CD4-positive, alpha-beta memory T cell (primary cell): Measurements from ENCODE around the gene APOBEC3C. TPM values are rescaled to one million over a fixed set of nuclear protein-coding genes. Genes with fewer than 3 reads are reported as not detected.
A peak's percentile ranks its signal among the peaks of the same experiment; 100 is the strongest.
"Not testable (repeated sequence)": the region's sequence is repeated elsewhere in the genome, so short reads cannot be mapped to it uniquely, and the experiment has no call there.

Experiments
- CTCF ChIA-PET: fragments of 350-600 bp; sonication (Branson Sonifier 250); formaldehyde crosslinking; loops from one replicate; lab custom pipeline; 2021; ENCODE audit warnings: inconsistent platforms; ENCODE audit not compliant: partially characterized antibody; lab: Charles Lee
- POLR2A ChIA-PET: fragments of 350-600 bp; sonication (Branson Sonifier 250); formaldehyde crosslinking; loops from one replicate; lab custom pipeline; 2021; ENCODE audit not compliant: partially characterized antibody; lab: Charles Lee
- DNase-seq, 5 donors: peaks; one replicate each; pipeline versions ENCODE4 v3.0.0 to v3.0.0-alpha.2; 2020 to 2022; ENCODE audit warnings: mixed read lengths in 1 of 5
- H3K27ac ChIP-seq: one replicate; pipeline ENCODE4 v1.7.0; 2013; ENCODE audit warnings: low read depth, low read length
- H3K27me3 ChIP-seq: 2 replicates; pipeline ENCODE4 v1.7.0; 2013; ENCODE audit warnings: mild to moderate bottlenecking, low read length, moderate library complexity; ENCODE audit not compliant: insufficient read depth
- H3K36me3 ChIP-seq: 2 replicates; pipeline ENCODE4 v1.7.0; 2013; ENCODE audit warnings: mild to moderate bottlenecking, low read length, moderate library complexity; ENCODE audit not compliant: insufficient read depth
- H3K4me1 ChIP-seq: 2 replicates; pipeline ENCODE4 v1.7.0; 2013; ENCODE audit warnings: mild to moderate bottlenecking, low read length, moderate library complexity; ENCODE audit not compliant: insufficient read depth
- H3K4me3 ChIP-seq, 2 donors: one replicate each; pipeline ENCODE4 v1.7.0; 2013; ENCODE audit warnings: low read length in 2 of 2, mild to moderate bottlenecking in 1 of 2
- H3K9me3 ChIP-seq, 2 donors: one replicate each; pipeline ENCODE4 v1.7.0; 2013; ENCODE audit warnings: low read length in 2 of 2, control low read depth in 1 of 2; ENCODE audit not compliant: control insufficient read depth in 1 of 2
- H3K27ac Mint-ChIP-seq, 7 donors: one replicate each; pipeline ENCODE4 v1.8.0; 2020 to 2021; ENCODE audit warnings: mixed read lengths in 7 of 7, mild to moderate bottlenecking in 6 of 7, inconsistent platforms in 3 of 7, moderate library complexity in 3 of 7
- H3K27me3 Mint-ChIP-seq, 2 donors: one replicate each; pipeline ENCODE4 v1.8.0; 2020 to 2021; ENCODE audit warnings: mixed read lengths in 2 of 2
- H3K36me3 Mint-ChIP-seq, 2 donors: one replicate each; pipeline ENCODE4 v1.8.0; 2020 to 2021; ENCODE audit warnings: mixed read lengths in 2 of 2, inconsistent platforms in 1 of 2, mild to moderate bottlenecking in 1 of 2
- H3K4me1 Mint-ChIP-seq, 4 donors: one replicate each; pipeline ENCODE4 v1.8.0; 2020 to 2021; ENCODE audit warnings: mixed read lengths in 4 of 4, mild to moderate bottlenecking in 1 of 4
- H3K4me3 Mint-ChIP-seq, 8 donors: one replicate each; pipeline ENCODE4 v1.8.0; 2020 to 2021; ENCODE audit warnings: mixed read lengths in 8 of 8, mild to moderate bottlenecking in 7 of 8, moderate library complexity in 6 of 8, inconsistent platforms in 3 of 8
- H3K9me3 Mint-ChIP-seq, 8 donors: one replicate each; pipeline ENCODE4 v1.8.0; 2020 to 2021; ENCODE audit warnings: mixed read lengths in 8 of 8, mild to moderate bottlenecking in 5 of 8, inconsistent platforms in 3 of 8, moderate library complexity in 1 of 8
- intact Hi-C: fragments of 100-400 bp; cut with micrococcal nuclease; formaldehyde crosslinking; loops from one replicate; pipeline ENCODE4 v1.15.1; 2023
- polyA plus RNA-seq, 2 donors: library from polyadenylated mRNA; unstranded; fragments of 300-500 nt; fragmentation: Illumina TruSeq; gene quantifications; one replicate each; pipeline ENCODE4 v1.2.3, GENCODE V29; 2021
- total RNA-seq, 2 experiments: library from RNA; stranded (reverse); gene quantifications; one replicate each; pipeline ENCODE4 v1.2.3, GENCODE V29; 2021

The APOBEC3C gene
- total and polyA plus RNA-seq, 4 experiments from 2014 or later = 42.4 to 135 (median 76.5) TPM

- peak overlapping the region; percentile 10 to 97 (median 65) for H3K27ac Mint-ChIP-seq
- intact Hi-C loops = no loop called here
- DNase-seq = no peak
- no peaks in the 10 kb centered on the region for H3K27me3 Mint-ChIP-seq
- Histone ChIP-seq H3K27ac (no peak overlapping the region), H3K4me1 (peaks cover 48% of the 10 kb centered on the region), H3K4me3 (no peak overlapping the region), H3K27me3 (no peaks in the 10 kb centered on the region), H3K36me3 (peaks cover 5% of the 10 kb centered on the region), H3K9me3 (no peaks in the 10 kb centered on the region)
- peak overlapping the region in 3 of 8 donors; percentile 9 to 39 (median 32) for H3K4me3 Mint-ChIP-seq
- H3K9me3 Mint-ChIP-seq = peaks cover 0 to 2% (median 0%) of the 10 kb centered on the region in 8 donors
- peaks cover 0 to 40% of the 10 kb centered on the region in 2 donors for H3K36me3 Mint-ChIP-seq
- POLR2A ChIA-PET = no interaction called here
- CTCF ChIA-PET = no interaction called here
- H3K4me1 Mint-ChIP-seq = peaks cover 29 to 71% (median 51%) of the 10 kb centered on the region in 4 donors
Measured at GRCh38 chr22:39017596-39018365, 3.7 kb downstream of the APOBEC3C start.

GRCh38 chr22:39020021-39020651 is 6.1 kb downstream of the APOBEC3C start:
- H3K27me3 ChIP-seq, H3K9me3 Mint-ChIP-seq, H3K9me3 ChIP-seq, H3K27me3 Mint-ChIP-seq, DNase-seq, H3K4me3 ChIP-seq, CTCF ChIA-PET: not testable (repeated sequence)
- H3K4me3 Mint-ChIP-seq = peak overlapping the region; percentile 75 to 94 (median 84)
- H3K36me3 Mint-ChIP-seq = peaks cover 10 to 50% of the 10 kb centered on the region in 2 donors
- Histone ChIP-seq H3K36me3 (peaks cover 16% of the 10 kb centered on the region), H3K4me1 (peaks cover 50% of the 10 kb centered on the region), H3K27ac (peak overlapping the region; percentile 65)
- intact Hi-C loops = loop anchor here (5.0 kb wide), 1 partner anchor 72 kb away; no protein-coding TSS in a partner anchor
- POLR2A ChIA-PET = interaction anchor here (0.9 to 3.2 kb wide), 3 partner anchors 11 to 79 kb away, joined by 3 to 9 read pairs (median 5); no protein-coding TSS in a partner anchor
- H3K4me1 Mint-ChIP-seq = peaks cover 31 to 70% (median 52%) of the 10 kb centered on the region in 4 donors
- H3K27ac Mint-ChIP-seq = peak overlapping the region; percentile 95 to 98 (median 97)

DNA sequence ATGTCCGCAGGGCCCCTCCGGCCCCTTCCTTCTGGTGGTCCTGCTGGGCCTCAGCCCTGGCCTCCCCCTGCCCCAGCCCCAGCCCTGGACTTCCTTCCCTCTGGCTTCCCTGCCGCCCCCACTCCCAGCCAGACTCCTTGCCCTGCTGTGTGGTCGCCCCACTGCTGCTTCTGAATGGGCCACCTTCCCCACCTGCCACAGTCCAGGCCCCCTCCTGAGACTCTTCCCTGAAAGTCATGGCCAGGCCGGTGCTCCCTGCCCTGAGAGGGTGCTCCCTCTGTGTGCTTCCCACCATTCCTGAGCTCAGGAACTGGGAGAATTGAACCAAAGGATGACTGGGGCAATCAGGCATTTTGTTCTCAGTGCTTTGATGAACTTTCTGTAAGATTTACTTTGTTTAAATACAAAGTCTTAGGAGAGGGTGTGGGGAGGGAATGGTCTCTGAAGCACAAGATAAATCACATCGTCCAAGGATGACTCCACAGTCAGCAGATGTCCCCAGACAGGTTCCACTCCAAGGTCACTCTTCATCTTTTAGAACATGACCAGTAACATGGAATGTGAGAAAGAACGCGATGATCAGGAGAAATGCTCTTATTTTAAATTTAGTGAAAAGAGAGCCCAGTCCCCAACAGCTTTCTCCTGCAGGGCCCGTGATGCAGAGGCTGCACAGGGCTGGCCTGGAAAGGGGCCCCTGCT is 7.6 kb downstream of the APOBEC3C start:
- peaks cover 52% of the 10 kb centered on the region for H3K4me1 ChIP-seq
- DNase-seq = no peak
- H3K9me3 ChIP-seq = no peaks in the 10 kb centered on the region
- POLR2A ChIA-PET = interaction anchor here (0.7 to 3.2 kb wide), 7 partner anchors 18 to 1116 kb away, joined by 3 to 9 read pairs (median 4); partner anchors contain the start of gene RPL3
- intact Hi-C loops = loop anchor here (5.0 kb wide), 1 partner anchor 71 kb away; no protein-coding TSS in a partner anchor
- Mint-ChIP-seq H3K27me3 (no peaks in the 10 kb centered on the region), H3K27ac (peak overlapping the region; percentile 91 to 98 (median 97)), H3K36me3 (peaks cover 10 to 59% of the 10 kb centered on the region in 2 donors), H3K9me3 (peaks cover 0 to 4% (median 0%) of the 10 kb centered on the region in 8 donors), H3K4me1 (peaks cover 29 to 80% (median 51%) of the 10 kb centered on the region in 4 donors), H3K4me3 (peak overlapping the region; percentile 90 to 96 (median 93))
- H3K27ac ChIP-seq = peak overlapping the region; percentile 81
- H3K27me3 ChIP-seq = no peaks in the 10 kb centered on the region
- peaks cover 16% of the 10 kb centered on the region for H3K36me3 ChIP-seq
- CTCF ChIA-PET = interaction anchor here (1.0 to 1.2 kb wide), 3 partner anchors 11 to 294 kb away, joined by 3 to 4 read pairs (median 3); no protein-coding TSS in a partner anchor
- H3K4me3 ChIP-seq = peak overlapping the region; percentile 44 to 54

DNA sequence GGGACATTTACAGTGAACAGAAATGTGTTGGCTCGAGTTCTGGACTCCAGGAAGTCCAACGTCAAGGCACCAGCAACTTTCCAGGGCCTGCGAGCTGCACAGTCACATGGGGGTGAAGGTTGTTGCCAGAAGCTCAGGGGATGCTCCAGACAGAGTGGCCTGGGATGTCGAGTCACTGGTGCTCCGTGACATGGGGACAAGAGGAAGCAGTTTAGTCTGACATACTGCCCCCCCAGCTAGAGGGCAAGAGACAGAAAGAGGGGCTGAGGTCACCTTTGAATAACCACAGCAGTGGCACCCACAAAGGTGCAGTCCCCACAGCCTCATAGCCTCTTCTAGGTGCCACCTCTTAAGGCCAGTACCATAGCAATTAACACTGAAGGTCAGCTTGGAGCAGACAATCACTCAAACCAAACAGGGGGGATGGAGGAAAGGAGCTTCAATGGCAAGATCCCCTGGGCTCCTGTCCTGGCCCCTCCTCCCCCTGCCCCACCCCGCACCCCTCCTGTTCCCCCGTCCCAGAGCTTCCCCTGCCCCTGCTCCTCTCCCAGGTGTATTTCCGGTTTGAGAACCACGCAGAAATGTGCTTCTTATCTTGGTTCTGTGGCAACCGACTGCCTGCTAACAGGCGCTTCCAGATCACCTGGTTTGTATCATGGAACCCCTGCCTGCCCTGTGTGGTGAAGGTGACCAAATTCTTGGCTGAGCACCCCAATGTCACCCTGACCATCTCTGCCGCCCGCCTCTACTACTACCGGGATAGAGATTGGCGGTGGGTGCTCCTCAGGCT is 10.7 kb downstream of the APOBEC3C start:
- H3K4me1 Mint-ChIP-seq = peaks cover 29 to 76% (median 51%) of the 10 kb centered on the region in 4 donors
- ChIA-PET POLR2A (interaction anchor here (1.0 to 2.2 kb wide), 4 partner anchors 10 to 74 kb away, joined by 3 to 10 read pairs (median 4); partner anchors contain the start of gene APOBEC3C), CTCF (no interaction called here)
- peaks cover 10 to 50% of the 10 kb centered on the region in 2 donors for H3K36me3 Mint-ChIP-seq
- no peaks in the 10 kb centered on the region for H3K9me3 ChIP-seq
- no peak overlapping the region for H3K4me3 ChIP-seq
- H3K9me3 Mint-ChIP-seq = peaks cover 0 to 2% (median 0%) of the 10 kb centered on the region in 8 donors
- DNase-seq = peak in 4 of 5 donors; percentile 33 to 66 (median 46)
- peak overlapping the region; percentile 85 to 97 (median 88) for H3K27ac Mint-ChIP-seq
- peak overlapping the region; percentile 43 for H3K27ac ChIP-seq
- intact Hi-C loops = loop anchor here (5.0 kb wide), 1 partner anchor 68 kb away; no protein-coding TSS in a partner anchor
- peak overlapping the region; percentile 26 to 92 (median 71) for H3K4me3 Mint-ChIP-seq
- H3K36me3 ChIP-seq = peaks cover 11% of the 10 kb centered on the region
- H3K27me3 ChIP-seq = no peaks in the 10 kb centered on the region
- peaks cover 48% of the 10 kb centered on the region for H3K4me1 ChIP-seq
- no peaks in the 10 kb centered on the region for H3K27me3 Mint-ChIP-seq

- Mint-ChIP-seq H3K9me3 (peaks cover 0 to 2% (median 0%) of the 10 kb centered on the region in 8 donors), H3K27ac (peak overlapping the region; percentile 57 to 97 (median 68)), H3K4me1 (peaks cover 22 to 57% (median 42%) of the 10 kb centered on the region in 4 donors), H3K27me3 (no peaks in the 10 kb centered on the region), H3K36me3 (peaks cover 10 to 46% of the 10 kb centered on the region in 2 donors), H3K4me3 (peak overlapping the region in 1 of 8 donors; percentile 7)
- H3K27ac ChIP-seq = no peak overlapping the region
- H3K27me3 ChIP-seq = no peaks in the 10 kb centered on the region
- POLR2A ChIA-PET = interaction anchor here (1.0 to 1.5 kb wide), 3 partner anchors 10 to 68 kb away, joined by 3 to 4 read pairs (median 3); partner anchors contain the start of gene APOBEC3C
- no peaks in the 10 kb centered on the region for H3K9me3 ChIP-seq
- CTCF ChIA-PET = interaction anchor here (0.9 kb wide), 1 partner anchor 23 kb away, joined by 3 read pairs; no protein-coding TSS in a partner anchor
- no peak for DNase-seq
- peaks cover 11% of the 10 kb centered on the region for H3K36me3 ChIP-seq
- H3K4me3 ChIP-seq = no peak overlapping the region
- peaks cover 41% of the 10 kb centered on the region for H3K4me1 ChIP-seq
- intact Hi-C loops = no loop called here
Measured at GRCh38 chr22:39026509-39027150, 12.6 kb downstream of the APOBEC3C start.

- Mint-ChIP-seq H3K4me1 (peaks cover 16 to 46% (median 32%) of the 10 kb centered on the region in 4 donors), H3K27ac (peak overlapping the region in 2 of 7 donors; percentile 68 to 77), H3K9me3 (peaks cover 0 to 2% (median 0%) of the 10 kb centered on the region in 8 donors), H3K36me3 (peaks cover 14 to 39% of the 10 kb centered on the region in 2 donors), H3K27me3 (no peaks in the 10 kb centered on the region), H3K4me3 (no peak overlapping the region)
- Histone ChIP-seq H3K27ac (no peak overlapping the region), H3K4me3 (no peak overlapping the region), H3K27me3 (no peaks in the 10 kb centered on the region), H3K36me3 (peaks cover 11% of the 10 kb centered on the region), H3K9me3 (no peaks in the 10 kb centered on the region), H3K4me1 (peaks cover 31% of the 10 kb centered on the region)
- intact Hi-C loops = no loop called here
- CTCF ChIA-PET = interaction anchor here (1.0 to 1.1 kb wide), 2 partner anchors 21 to 25 kb away, joined by 3 read pairs; no protein-coding TSS in a partner anchor
- no peak for DNase-seq
- POLR2A ChIA-PET = no interaction called here
Measured at GRCh38 chr22:39027717-39028116, 13.7 kb downstream of the APOBEC3C start.
